CD1c-positive myeloid dendritic cell (primary cell): ENCODE data around the gene METTL21A.
A peak's percentile ranks its signal among the peaks of the same experiment; 100 is the strongest.
"Not testable (repeated sequence)": the region's sequence is repeated elsewhere in the genome, so short reads cannot be mapped to it uniquely, and the experiment has no call there.

ENCODE experiments used
- DNase-seq: peaks from one replicate; pipeline ENCODE4 v3.0.0-alpha.2; 2016; ENCODE audit errors: extremely low spot score

The METTL21A gene

DNA sequence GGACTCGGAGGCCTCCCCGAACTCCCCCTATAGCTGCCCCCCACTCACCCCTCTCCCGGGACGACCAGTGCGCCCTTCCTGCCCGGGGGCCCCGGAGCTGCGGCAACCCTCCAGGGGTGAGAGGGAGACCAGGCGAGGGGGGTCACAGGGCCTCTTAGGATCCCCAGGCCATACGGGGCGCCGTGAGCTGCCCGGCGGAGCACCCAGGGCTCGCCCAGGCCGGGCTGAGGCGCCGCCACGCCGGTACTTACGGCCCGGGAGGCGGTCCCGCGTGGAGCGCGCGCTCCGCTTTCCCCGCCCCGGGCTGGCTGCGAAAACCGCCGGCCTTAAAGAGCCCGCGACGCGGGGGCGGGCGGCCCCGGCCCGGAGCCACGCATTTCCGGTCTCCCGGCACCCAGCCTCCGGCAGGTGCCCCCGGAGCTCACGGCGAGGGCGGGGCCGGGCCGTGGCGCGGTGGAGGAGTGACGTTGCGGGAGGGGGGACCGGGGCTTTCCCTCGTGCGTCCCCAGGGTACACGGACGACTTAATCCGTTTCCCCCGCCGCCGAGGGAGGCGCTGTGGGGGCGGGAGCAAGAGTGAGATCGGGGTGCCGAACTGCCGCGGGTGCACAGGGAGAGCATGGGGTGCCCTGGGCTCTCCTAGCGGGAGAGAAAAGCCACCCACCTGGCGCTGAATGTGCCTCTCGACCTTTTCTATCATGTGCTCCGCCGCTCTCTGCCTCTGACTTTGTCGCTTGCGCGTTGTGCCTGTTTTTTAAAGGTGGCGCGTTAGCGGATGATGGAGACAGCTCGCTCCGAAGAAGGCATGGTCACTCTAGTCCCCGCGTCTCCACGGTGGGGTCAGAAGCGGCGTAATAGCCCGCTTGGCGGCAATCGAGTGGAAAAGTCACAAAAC, at the start of gene METTL21A:
Gene METTL21A (minus strand): TSS at position 381 of the 894 bp plus-strand sequence. CDS start 1,019 bp downstream, outside the sequence.
- DNase-seq: peak; percentile 95

DNA sequence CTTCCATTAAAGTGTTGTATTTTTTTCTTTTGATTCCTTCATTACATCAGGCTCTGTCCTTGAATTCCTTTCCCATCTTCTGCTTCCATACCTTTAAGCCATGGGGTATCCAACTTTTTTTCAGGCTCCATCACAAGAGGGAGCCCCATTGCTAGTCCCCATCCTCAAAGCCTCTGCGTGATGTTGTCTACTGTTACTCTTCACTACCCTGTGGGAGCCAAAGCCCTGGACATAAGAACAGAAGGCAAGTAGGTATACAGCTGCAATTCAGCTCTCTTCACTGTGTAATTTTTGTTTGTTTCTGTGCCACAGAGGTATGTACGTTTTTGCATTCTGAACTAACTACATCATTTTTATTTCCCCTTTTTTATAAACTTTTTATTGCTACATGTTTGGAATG, 49.6 kb upstream of the METTL21A start:
- DNase-seq: no peak

DNA sequence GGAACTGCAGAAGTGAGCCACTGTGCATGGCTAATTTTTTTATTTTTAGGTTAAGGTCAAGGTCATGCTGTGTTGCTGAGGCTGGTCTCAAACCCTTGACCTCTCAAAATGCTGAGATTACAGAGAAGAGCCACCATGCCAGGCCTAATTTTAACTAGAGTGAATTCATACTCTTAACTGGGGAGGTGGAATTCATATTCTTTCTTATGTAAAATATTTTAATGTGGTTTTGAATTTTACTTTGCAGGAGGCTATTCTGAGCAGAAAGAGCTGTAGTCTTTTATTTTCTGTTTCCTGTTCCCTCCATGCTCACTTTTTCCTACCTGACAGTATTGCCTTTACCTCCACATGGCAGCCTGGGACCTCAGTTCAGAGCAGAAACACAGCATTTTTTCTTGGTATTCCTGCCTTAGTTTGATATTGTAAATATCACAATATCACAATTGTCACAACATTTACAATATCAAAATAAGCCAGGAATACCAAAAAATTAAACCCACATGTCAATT, 49.1 kb upstream of the METTL21A start:
- DNase-seq: no peak

DNA sequence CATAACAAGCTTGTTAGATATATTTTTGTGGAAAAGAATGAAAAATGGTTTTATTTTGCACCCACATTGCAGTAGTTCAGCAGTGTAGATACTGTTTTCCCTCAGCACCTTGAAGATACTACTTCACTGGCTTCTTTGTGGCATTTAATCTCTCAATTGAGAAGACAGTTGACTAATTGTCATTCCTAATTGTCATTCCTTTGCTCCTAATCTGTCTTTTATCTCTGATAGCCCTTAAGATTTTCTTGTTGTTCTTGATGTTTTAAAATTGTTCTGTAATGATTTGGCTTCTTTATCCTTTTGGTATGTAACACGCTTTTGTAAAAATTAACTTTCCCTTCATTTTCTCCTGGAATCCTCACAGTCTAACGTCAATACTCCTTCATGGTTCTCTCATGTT, 48.2 kb upstream of the METTL21A start:
- DNase-seq: no peak

DNA sequence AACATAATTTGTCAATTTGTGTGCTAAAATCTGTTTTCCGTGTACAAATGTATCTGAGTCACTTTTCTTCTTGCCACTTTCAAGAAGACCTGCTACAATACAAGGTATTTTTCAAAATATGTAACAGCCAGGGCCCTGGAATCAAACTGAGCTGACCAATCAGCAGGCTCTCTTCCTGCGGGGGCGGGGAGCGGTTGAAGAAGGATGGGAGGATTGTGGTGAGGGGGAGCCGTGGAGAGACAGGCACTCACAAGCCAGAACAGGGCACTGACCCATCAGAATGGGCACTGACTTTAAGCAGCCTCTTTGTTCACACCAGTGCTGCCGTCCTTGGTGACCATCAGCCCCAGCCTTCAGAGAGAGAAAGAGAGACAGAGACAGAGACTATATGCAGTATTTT, 45.7 kb upstream of the METTL21A start:
- no peak for DNase-seq

DNA sequence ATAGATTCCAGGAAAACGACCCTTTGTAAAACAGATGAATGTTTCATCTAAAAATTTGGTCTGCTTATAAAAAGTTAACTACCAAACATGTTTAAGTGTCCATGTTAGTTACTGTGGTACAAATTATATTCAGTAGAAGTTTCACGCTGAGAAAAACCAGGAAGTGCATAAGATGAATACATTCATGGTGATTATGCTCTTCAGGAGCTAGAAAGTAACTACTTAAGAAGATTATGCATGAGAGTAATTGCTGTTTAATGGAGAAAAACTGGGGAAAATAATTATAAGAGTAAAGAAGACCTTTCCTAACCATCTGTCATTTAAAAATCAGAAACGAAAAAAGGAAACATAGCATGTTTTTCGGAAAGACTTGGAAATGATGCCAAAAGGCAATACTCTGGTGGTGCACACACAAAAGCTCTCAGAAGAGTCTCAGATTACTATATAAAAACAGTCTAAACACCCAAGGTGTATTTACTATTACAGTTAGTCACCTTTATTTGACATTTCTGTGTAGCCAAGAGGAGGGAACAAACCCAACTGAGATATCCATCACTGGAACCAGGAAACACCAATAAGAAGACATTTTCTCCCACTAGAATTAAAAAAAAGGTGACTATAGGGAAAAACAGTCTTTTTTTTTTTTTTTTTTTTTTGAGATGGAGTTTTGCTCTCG, 38.8 kb upstream of the METTL21A start:
- peak; percentile 7 for DNase-seq

DNA sequence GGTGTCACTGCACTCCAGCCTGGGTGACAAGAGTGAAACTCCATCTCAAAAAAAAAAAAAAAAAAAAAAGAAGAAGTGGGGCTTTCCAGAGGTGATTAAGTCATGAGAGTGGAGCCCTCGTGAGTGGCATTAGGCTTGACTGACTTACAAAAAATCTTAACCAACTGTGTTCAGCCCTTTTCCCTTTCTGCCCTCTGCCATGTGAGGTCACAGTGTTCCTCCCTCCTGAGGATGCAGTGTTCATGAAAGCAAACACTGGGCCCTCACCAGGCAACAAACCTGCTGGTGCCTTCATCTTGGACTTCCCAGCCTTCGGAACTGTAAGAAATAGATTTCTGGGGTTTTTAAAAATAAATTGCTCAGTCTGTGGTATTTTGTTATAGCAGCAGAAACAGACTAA, 37.0 kb upstream of the METTL21A start:
- DNase-seq: peak; percentile 89

DNA sequence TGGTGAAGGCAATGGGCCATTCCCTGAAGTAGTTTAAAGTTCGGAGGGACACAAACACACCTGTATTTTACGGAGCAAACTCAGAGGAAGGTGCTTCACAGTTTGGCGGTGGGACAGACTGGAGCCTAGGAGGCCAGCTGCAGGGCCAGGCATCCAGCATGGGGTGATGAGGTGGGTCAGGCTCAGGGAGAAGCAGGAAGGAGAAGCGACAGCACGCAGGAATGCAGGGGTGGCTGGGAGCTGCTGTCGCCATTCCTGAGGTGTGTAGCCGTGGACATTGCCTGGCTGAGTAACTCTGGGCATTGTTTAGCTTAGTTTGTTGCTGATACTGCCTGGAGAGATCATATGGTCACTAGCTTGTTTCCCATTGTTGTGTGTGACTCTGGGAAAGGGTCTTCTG, 35.8 kb upstream of the METTL21A start:
- no peak for DNase-seq

DNA sequence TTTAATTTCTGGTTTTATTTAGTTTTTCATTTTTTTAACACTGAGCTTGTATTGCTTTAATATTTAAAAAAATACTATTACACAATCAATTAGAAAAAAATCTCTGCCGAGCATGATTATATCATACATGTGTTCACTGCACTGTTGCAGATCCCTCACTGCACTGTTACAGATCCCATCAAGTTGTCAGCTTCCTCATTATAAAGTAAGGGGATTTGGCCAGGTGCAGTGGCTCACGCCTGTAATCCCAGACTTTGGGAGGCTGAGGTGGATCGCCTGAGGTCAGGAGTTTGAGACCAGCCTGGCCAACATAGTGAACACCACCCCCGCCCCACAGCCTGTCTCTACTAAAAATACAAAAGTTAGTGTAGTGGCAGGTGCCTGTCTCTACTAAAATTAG, 33.0 kb upstream of the METTL21A start:
- no peak for DNase-seq

DNA sequence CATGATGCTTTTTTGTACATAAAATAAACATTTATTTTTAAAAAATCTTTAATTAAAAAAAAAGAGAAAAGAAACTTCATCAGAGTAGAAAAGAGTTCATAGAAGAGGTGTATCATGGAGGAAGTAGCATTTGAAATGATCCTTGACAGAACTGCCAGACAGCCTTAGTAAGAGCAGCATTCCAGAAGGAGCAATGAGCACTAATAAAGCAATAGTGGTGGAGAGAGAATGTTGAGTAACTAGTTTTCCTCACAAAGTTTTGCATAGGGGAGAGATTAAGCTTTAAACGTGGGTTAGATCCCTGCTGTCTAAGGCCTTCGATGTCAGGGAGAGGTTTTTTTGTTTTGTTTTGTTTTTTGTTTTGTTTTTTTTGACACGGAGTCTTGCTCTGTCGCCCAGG, 29.8 kb upstream of the METTL21A start:
- DNase-seq: no peak

DNA sequence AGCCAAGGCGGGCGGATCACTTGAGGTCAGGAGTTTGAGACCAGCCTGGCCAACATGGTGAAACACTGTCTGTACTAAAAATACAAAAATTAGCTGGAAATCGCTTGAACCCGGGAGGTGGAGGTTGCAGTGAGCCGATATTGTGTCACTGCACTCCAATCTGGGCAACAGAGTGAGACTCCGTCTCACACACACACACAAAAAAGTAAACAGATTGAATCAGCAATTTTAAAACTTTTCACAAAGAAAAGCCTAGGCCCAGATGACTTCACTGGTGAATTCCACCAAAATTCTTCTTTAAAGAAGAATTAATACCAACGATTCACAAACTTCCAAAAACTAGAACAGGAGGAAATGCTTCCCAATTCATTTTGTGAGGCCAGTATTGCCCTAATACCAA, 21.4 kb upstream of the METTL21A start:
- DNase-seq: not testable (repeated sequence)

DNA sequence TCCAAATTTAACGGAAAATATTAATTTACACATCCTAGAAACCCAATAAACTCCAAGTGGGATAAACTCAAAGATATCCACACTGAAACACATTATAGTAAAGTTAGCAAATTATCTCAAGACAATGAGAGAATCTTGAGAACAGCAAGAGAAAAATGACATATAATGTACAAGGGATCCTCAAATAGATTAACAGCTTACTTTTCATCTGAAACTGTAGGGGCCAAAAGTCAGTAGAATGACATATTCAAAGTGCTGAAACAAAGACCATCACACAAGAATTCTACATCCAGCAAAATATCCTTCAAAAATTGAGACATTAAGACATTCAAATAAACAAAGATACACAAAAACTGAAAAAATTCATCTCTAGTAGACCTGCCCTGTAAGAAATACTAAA, 18.7 kb upstream of the METTL21A start:
- no peak for DNase-seq

DNA sequence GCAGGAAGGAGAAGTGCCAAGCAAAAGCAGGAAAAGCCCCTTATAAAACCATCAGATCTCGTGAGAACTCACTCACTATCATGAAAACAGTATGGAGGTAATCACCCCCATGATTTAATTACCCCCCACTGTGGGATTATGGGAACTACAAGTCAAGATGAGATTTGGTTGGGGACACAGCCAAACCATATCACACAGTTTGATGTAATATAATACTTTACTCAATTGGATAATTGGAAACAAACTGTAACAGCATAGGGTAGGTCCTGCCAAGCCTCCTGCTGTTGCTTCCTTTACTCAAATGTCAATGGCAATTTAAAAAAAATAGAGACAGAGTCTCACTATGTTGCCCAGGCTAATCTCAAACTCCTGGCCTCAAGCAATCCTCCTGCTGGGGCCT, 15.5 kb upstream of the METTL21A start:
- DNase-seq: no peak

DNA sequence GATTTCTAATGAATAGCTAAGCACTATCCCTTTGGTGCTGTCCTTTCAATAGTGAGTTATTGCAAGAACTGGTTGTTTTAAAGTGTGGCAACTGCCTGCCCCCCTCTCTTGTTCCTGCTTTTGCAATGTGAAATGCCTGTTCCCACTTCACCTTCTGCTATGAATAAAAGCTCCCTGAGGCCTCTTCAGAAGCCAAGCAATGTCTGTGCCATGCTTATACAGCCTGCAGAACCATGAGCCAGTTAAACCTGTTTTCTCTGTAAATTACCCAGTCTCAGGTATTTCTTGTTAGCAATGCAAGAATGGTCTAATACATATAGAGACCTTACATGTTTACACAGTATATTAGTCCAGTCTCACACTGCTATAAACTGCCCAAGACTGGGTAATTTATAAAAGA, 15.0 kb upstream of the METTL21A start:
- no peak for DNase-seq

DNA sequence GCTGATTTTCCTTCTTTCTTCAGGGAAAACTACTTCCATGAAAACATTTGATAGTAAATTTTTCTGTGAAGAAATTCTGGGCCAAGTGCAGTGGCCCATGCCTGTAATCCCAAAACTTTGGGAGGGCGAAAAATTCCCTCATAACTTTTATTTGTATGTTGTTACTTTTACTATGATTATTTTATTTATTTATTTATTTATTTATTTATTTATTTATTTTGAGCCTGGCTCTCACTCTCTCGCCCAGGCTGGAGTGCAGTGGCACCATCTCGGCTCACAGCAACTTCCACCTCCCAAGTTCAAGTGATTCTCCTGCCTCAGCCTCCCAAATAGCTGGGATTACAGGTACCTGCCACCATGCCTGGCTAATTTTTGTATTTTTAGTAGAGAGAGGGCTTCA, 14.1 kb upstream of the METTL21A start:
- not testable (repeated sequence) for DNase-seq

DNA sequence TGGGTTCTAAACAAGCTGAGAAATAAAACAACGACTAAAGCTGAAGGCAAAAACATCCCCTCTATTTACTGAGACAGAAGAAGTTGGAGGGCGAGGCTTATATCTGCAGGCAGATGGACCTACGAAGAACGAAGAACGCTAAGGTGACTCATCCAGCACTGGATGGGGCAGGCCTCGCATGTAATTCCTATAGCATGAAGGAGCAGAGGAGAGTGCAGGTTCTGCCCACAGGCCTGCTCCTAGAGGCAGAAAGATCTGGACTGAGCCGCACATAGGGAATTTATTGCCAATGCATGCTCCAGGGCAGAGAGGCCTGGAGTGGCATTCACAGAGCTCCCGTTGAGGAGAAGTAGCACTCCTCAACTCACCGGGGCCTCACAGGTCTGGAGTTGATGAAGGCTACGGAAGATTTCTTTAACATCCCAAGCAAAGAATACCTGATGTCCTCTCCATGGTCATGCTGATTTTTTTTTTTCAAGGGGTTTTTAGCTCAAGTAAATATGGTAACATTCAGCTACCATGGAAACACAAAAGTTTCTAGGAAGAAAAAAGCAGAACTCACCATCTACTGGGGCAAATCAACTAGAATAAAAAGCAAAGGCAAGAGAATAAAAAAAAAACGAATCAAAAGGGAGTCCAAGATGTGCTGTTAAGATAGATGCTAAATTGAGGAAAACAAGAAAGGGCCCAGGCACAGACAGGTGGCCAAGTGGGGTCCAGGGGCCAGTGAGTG, 10.4 kb upstream of the METTL21A start:
- DNase-seq: peak; percentile 53

DNA sequence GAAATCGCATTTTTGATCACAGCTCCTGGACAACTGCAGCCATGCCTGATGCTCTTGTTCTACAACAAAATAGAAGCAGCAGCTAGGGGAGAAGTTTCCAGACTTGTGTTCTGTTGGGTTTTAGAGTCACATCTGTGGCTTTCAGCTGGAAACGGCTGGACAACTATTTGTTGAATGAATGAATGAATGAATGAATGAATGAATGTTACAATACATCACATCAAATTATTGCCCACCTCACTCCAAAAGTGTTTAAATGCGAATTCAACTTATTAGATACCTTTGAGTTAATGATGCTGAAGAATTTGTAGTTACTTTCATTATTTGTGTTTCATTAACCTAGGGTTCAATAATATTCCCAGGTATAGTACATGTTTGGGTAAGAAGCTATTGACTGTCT, 8.5 kb upstream of the METTL21A start:
- no peak for DNase-seq

DNA sequence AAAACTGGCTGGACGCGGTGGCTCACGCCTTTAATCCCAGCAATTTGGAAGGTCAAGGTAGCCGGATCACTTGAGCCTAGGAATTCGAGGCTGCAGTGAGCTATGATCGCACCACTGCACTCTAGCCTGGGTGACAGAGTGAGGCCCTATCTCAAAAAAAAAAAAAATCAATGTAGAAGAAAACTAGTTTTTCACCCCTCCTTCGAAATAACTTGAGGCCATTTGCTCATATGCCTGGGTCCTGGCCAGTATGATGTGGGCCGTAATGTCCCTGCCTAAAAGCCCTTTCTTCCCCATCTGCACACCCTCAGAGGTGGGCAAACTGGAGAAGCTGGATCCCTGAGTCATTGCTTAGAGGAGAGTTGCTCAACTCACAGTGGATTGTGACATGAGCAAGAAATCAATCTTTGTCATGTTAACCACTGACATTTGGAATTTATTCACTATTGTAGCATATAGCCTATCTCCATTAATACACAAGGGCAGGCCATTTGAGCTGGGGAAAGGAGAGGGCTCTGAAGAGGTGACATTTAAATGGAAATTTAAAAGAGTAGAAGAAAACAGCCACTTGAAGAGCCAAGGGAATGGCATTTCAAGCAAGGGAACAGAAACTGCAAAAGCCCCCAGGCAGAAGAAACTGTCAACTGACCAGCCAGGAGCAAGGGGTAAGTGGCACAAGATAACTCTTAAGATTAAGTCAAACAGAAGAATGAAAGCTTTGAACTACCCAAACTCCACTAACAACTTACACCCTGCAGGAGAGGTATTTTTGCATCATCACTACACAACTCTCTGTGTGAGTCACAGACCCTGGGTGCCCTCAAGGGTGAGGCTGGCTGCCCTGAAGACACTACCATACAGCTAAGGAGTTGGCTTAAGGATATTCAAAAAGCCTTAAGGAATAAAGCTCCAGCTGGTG, 7.6 kb upstream of the METTL21A start:
- peak; percentile 89 for DNase-seq

DNA sequence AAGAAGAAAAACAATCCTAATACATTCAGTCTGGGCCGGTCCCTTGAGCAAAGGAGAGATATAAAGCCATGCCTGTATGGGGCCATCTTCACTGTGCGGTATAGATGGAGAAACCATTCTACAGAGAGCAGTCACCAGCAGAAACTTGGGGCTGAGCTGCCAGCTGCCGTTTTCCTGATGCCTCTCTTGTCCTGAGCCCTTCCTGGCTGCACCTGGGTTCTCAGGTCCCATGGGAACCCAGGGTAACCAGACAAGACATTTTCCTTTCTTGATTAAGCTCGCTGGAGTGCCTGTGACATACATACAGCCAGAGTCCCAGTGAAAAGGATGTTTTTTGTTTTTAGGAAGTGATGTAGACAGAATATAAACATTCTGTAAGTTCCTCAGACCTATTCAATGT, 5.3 kb upstream of the METTL21A start:
- no peak for DNase-seq

DNA sequence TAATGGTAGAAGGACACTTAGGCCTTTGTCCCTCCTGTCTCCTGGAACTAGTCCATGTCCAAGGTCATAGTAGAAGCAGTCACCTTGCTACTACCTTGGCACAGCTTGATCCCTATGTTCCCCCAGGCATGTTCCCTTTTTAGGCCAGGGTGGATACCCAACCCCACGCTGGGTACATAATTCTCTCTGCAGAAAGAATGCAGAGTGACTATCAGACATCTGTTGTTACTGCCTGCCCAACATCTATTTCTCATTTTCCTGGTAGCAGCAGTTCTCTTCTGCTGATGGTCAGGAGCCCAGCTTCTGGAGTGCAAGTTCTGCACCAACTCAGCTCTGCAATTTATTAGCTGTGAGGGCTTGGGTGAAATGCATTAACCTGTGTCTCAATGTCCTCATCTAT, 4.4 kb upstream of the METTL21A start:
- DNase-seq: no peak
